K562 (cell line): ENCODE results near the gene CEP72. TPM values are rescaled to one million over a fixed set of nuclear protein-coding genes. Genes with fewer than 3 reads are reported as not detected.

Experiments
- ASH1L ChIP-seq: fragments of 450-650 bp; IDR thresholded peaks from 2 replicates; pipeline ENCODE4 v1.6.1; 2018; ENCODE audit warnings: borderline replicate concordance, mild to moderate bottlenecking, low read depth; ENCODE audit not compliant: partially characterized antibody
- CBFA2T3 ChIP-seq: fragments of 450-650 bp; IDR thresholded peaks from 2 replicates; pipeline ENCODE4 v1.6.1; 2017
- ETV5 ChIP-seq: sonication (generic); formaldehyde crosslinking; IDR thresholded peaks from 2 replicates; pipeline ENCODE4 v1.4.0; 2020; ENCODE audit warnings: low read depth, mild to moderate bottlenecking, missing genetic modification reagents
- HMG20B ChIP-seq: fragments of 250-450 bp; sonication (Bioruptor Pico); IDR thresholded peaks from 2 replicates; pipeline ENCODE4 v1.5.0; 2021; ENCODE audit warnings: mild to moderate bottlenecking
- KAT7 ChIP-seq: sonication (generic); formaldehyde crosslinking; IDR thresholded peaks from 2 replicates; pipeline ENCODE4 v1.8.0; 2022; ENCODE audit warnings: missing genetic modification reagents, mild to moderate bottlenecking, borderline replicate concordance
- KLF16 ChIP-seq: IDR thresholded peaks from 2 replicates; pipeline ENCODE4 v1.6.1; 2016; ENCODE audit warnings: antibody characterized with exemption
- MAFF ChIP-seq: IDR thresholded peaks from 2 replicates; pipeline ENCODE4 v1.6.1; 2012; ENCODE audit warnings: low read length, improper control_type of control experiment
- MAFK ChIP-seq: IDR thresholded peaks from 2 replicates; pipeline ENCODE4 v1.6.1; 2011; ENCODE audit warnings: low read length, improper control_type of control experiment
- MTA2 ChIP-seq: fragments of 450-650 bp; IDR thresholded peaks from 2 replicates; pipeline ENCODE4 v1.6.1; 2016; ENCODE audit warnings: low read depth
- NR1H2 ChIP-seq: sonication (generic); formaldehyde crosslinking; IDR thresholded peaks from 2 replicates; pipeline ENCODE4 v1.4.0; 2020; ENCODE audit warnings: mild to moderate bottlenecking, missing genetic modification reagents
- NR2F6 ChIP-seq: fragments of 450-650 bp; formaldehyde crosslinking; IDR thresholded peaks from 2 replicates; pipeline ENCODE4 v1.4.0; 2020; ENCODE audit warnings: mild to moderate bottlenecking
- PHF21A ChIP-seq: fragments of 450-650 bp; IDR thresholded peaks from 2 replicates; pipeline ENCODE4 v1.6.1; 2017; ENCODE audit warnings: low read depth, borderline replicate concordance
- PHTF2 ChIP-seq: fragments of 250-450 bp; sonication (Bioruptor Pico); IDR thresholded peaks from 2 replicates; pipeline ENCODE4 v1.5.0; 2021; ENCODE audit warnings: mild to moderate bottlenecking
- POU5F1 ChIP-seq: fragments of 150-350 bp; IDR thresholded peaks from 2 replicates; pipeline ENCODE4 v1.6.1; 2014; ENCODE audit warnings: borderline replicate concordance, low read length, low read depth, mild to moderate bottlenecking; ENCODE audit not compliant: partially characterized antibody
- SIRT6 ChIP-seq: IDR thresholded peaks from one replicate; pipeline ENCODE4 v1.6.1; 2012; ENCODE audit warnings: low read depth, mild to moderate bottlenecking, control low read depth, inconsistent platforms, low read length, moderate library complexity
- SRSF9 ChIP-seq: fragments of 200-400 bp; formaldehyde crosslinking; IDR thresholded peaks from 2 replicates; pipeline ENCODE4 v1.6.1; 2017; ENCODE audit warnings: low read depth, low read length, borderline replicate concordance
- TCF15 ChIP-seq: fragments of 250-450 bp; sonication (Bioruptor Pico); IDR thresholded peaks from 2 replicates; pipeline ENCODE4 v1.8.0; 2022; ENCODE audit warnings: moderate library complexity, mild to moderate bottlenecking, inconsistent platforms
- TFAM ChIP-seq: fragments of 250-450 bp; sonication (Bioruptor Pico); conservative IDR thresholded peaks from 2 replicates; pipeline ENCODE4 v1.5.0; 2021; ENCODE audit warnings: mild to moderate bottlenecking, moderate library complexity
- THRA ChIP-seq: fragments of 450-650 bp; IDR thresholded peaks from 2 replicates; pipeline ENCODE4 v1.6.1; 2017; ENCODE audit warnings: mild to moderate bottlenecking, moderate library complexity
- TOE1 ChIP-seq, 2 experiments: fragments of 450-650 bp in 1 of 2; sonication (generic) in 1 of 2; formaldehyde crosslinking in 1 of 2; IDR thresholded peaks; 2 replicates each; pipeline versions ENCODE4 v1.7.1 to v1.8.0; 2016 to 2022; ENCODE audit warnings: borderline replicate concordance in 2 of 2, mild to moderate bottlenecking in 2 of 2, antibody characterized with exemption in 1 of 2, inconsistent platforms in 1 of 2, low read depth in 1 of 2, missing genetic modification reagents in 1 of 2, moderate library complexity in 1 of 2
- ZFP36 ChIP-seq: fragments of 150-350 bp; IDR thresholded peaks from 2 replicates; pipeline ENCODE4 v1.6.1; 2018; ENCODE audit warnings: low read length, low read depth; ENCODE audit not compliant: partially characterized antibody
- ZNF174 ChIP-seq: fragments of 250-450 bp; sonication (Bioruptor Pico); IDR thresholded peaks from 2 replicates; pipeline ENCODE4 v1.4.0; 2020; ENCODE audit warnings: mild to moderate bottlenecking
- ZNF324 ChIP-seq: fragments of 250-450 bp; sonication (Bioruptor Pico); IDR thresholded peaks from 2 replicates; pipeline ENCODE4 v1.4.0; 2020; ENCODE audit warnings: mild to moderate bottlenecking
- ZNF431 ChIP-seq: sonication (generic); formaldehyde crosslinking; IDR thresholded peaks from 2 replicates; pipeline ENCODE4 v1.8.0; 2022; ENCODE audit warnings: mild to moderate bottlenecking, missing genetic modification reagents
- ZNF584 ChIP-seq: fragments of 200-800 bp; sonication (Bioruptor generic); IDR thresholded peaks from 2 replicates; pipeline ENCODE4 v1.6.1; 2016; ENCODE audit warnings: low read depth, mild to moderate bottlenecking, missing genetic modification characterization, missing compliant biosample characterization
- ZNF780A ChIP-seq: fragments of 250-450 bp; sonication (Bioruptor Pico); IDR thresholded peaks from 2 replicates; pipeline ENCODE4 v1.5.0; 2021; ENCODE audit warnings: mild to moderate bottlenecking
- polyA plus RNA-seq, 8 experiments: library from polyadenylated mRNA; depleted of rRNA in 4 of 8; stranded (reverse) in 5 of 8; unstranded in 3 of 8; fragments of >200 nt; fragmentation: Nextera tagmentation in 2 of 8; fragmentation: Illumina TruSeq in 1 of 8; extraction: Ambion mirVana in 2 of 8; extraction: Trizol in 1 of 8; gene quantifications; 2 replicates each; pipeline versions ENCODE4 v1.2.1 to v1.2.3, GENCODE V29; 2011 to 2014; ENCODE audit warnings: inconsistent platforms in 1 of 8, missing spikeins in 1 of 8
- total RNA-seq, 7 experiments: library from RNA; depleted of rRNA in 6 of 7; stranded (reverse); fragments of >200 nt in 6 of 7; fragmentation: Illumina TruSeq in 2 of 7; extraction: Trizol in 2 of 7; gene quantifications; 2 replicates each; pipeline versions ENCODE4 v1.2.1 to v1.2.3, GENCODE V29; 2011 to 2021; ENCODE audit warnings: low replicate concordance in 1 of 7

Gene CEP72
- total and polyA plus RNA-seq, 9 of the 15 experiments (the other 6 are each of a cell fraction or from before 2014, with no cell fraction given) = 0.89 to 38.1 (median 14.2) TPM

GRCh38 chr5:671459-672328, 59.6 kb downstream of the CEP72 start (continued):
- no peak for TF ChIP-seq ZNF584 (CRISPR knock-in tag)
- TF ChIP-seq TOE1 (IDR thresholded peaks at IDR 0.05; ENCODE audit: borderline replicate concordance) = no peak
- no peak for TF ChIP-seq TOE1 (CRISPR knock-in tag; IDR thresholded peaks at IDR 0.05; ENCODE audit: borderline replicate concordance, low read depth)
- no peak for TF ChIP-seq MAFK
- TF ChIP-seq ZNF174 (CRISPR knock-in tag) = no peak
- no peak for TF ChIP-seq HMG20B
- no peak for TF ChIP-seq SIRT6
- TF ChIP-seq NR2F6 (CRISPR knock-in tag) = no peak
- TF ChIP-seq KLF16 = peak; percentile 49; the same call in 1 of the 2 replicates
- TF ChIP-seq MAFF = no peak
- TF ChIP-seq ZNF324 (CRISPR knock-in tag) = 0 out of 2 replicates have a peak, but pooled peaks have one; percentile 8
- 0 out of 2 replicates have a peak, but pooled peaks have one; percentile 21 for TF ChIP-seq ETV5 (CRISPR knock-in tag)
- TF ChIP-seq THRA = no peak
- no peak for TF ChIP-seq SRSF9
- TF ChIP-seq ZFP36 = no peak
- TF ChIP-seq TCF15 = no peak
- TF ChIP-seq ZNF431 (CRISPR knock-in tag) = no peak
- TF ChIP-seq PHF21A = no peak
- TF ChIP-seq PHTF2 (CRISPR knock-in tag) = no peak
- no peak for TF ChIP-seq ASH1L
- TF ChIP-seq POU5F1 = no peak
- TF ChIP-seq MTA2 = no peak
- TF ChIP-seq NR1H2 (CRISPR knock-in tag) = no peak
- TF ChIP-seq KAT7 (CRISPR knock-in tag) = no peak
- no peak for TF ChIP-seq TFAM (CRISPR knock-in tag)
- no peak for TF ChIP-seq CBFA2T3
- no peak for TF ChIP-seq ZNF780A
